HG03460 (cell line): Measurements from ENCODE around the gene CANT1.

Experiments used
- ATAC-seq: cut with Tn5 transposase; IDR thresholded peaks from one replicate; pipeline ENCODE4 v1.9.1; 2021; ENCODE audit not compliant: unreplicated experiment

The CANT1 gene

GRCh38 chr17:78979780-78980623, 29.6 kb downstream of the CANT1 start, which contains the start of gene LGALS3BP:
TSS of gene LGALS3BP (minus strand) at chr17:78979923. CDS start at chr17:78977191, 2,732 bp downstream.
- ATAC-seq: no peak

GRCh38 chr17:78977997-78978973, 31.3 kb downstream of the CANT1 start:
- ATAC-seq: no peak

- no peak for ATAC-seq
These were observed 32.0 kb downstream of the CANT1 start for GRCh38 chr17:78977681-78977943.

GRCh38 chr17:78976907-78977680, 32.5 kb downstream of the CANT1 start:
- no peak for ATAC-seq

- no peak for ATAC-seq
These were observed 34.7 kb downstream of the CANT1 start for GRCh38 chr17:78974635-78975591.

GRCh38 chr17:78973792-78974520, 35.6 kb downstream of the CANT1 start:
- no peak for ATAC-seq

GRCh38 chr17:78973196-78973595, 36.4 kb downstream of the CANT1 start:
- no peak for ATAC-seq

- ATAC-seq: no peak
These were observed 37.0 kb downstream of the CANT1 start for GRCh38 chr17:78972507-78973105.

- no peak for ATAC-seq
These were observed 37.6 kb downstream of the CANT1 start for GRCh38 chr17:78971756-78972506.

GRCh38 chr17:78970834-78971755, 38.5 kb downstream of the CANT1 start:
- ATAC-seq: no peak

GRCh38 chr17:78969865-78970264, 39.7 kb downstream of the CANT1 start:
- no peak for ATAC-seq

- ATAC-seq: no peak
These were observed 41.7 kb downstream of the CANT1 start for GRCh38 chr17:78967782-78968362.

- no peak for ATAC-seq
These were observed 42.5 kb downstream of the CANT1 start for GRCh38 chr17:78966910-78967600.

- no peak for ATAC-seq
These were observed 43.3 kb downstream of the CANT1 start for GRCh38 chr17:78966123-78966813.

GRCh38 chr17:78965491-78965924, 44.1 kb downstream of the CANT1 start:
- ATAC-seq: no peak

GRCh38 chr17:78963378-78963777, 46.2 kb downstream of the CANT1 start:
- no peak for ATAC-seq
